Osteocyte (in vitro differentiated cells): ENCODE measurements around the gene PMP22. TPM values are rescaled to one million over a fixed set of nuclear protein-coding genes. Genes with fewer than 3 reads are reported as not detected.

Experiments used
- DNase-seq: peaks from one replicate; pipeline ENCODE4 v3.0.0; 2021; ENCODE audit warnings: mixed read lengths; ENCODE audit not compliant: unreplicated experiment; ENCODE audit errors: extremely low spot score
- H3K27ac Mint-ChIP-seq: one replicate; pipeline ENCODE4 v1.8.0; 2021; ENCODE audit warnings: mild to moderate bottlenecking, mixed read lengths; ENCODE audit not compliant: unreplicated experiment
- H3K27me3 Mint-ChIP-seq: one replicate; pipeline ENCODE4 v1.8.0; 2021; ENCODE audit warnings: mixed read lengths; ENCODE audit not compliant: unreplicated experiment
- H3K36me3 Mint-ChIP-seq: one replicate; pipeline ENCODE4 v1.8.0; 2021; ENCODE audit warnings: mixed read lengths; ENCODE audit not compliant: unreplicated experiment
- H3K4me1 Mint-ChIP-seq: one replicate; pipeline ENCODE4 v1.8.0; 2021; ENCODE audit warnings: mixed read lengths; ENCODE audit not compliant: unreplicated experiment
- H3K4me3 Mint-ChIP-seq: one replicate; pipeline ENCODE4 v1.8.0; 2021; ENCODE audit warnings: mild to moderate bottlenecking, moderate library complexity, mixed read lengths; ENCODE audit not compliant: unreplicated experiment
- H3K9me3 Mint-ChIP-seq: one replicate; pipeline ENCODE4 v1.8.0; 2021; ENCODE audit warnings: mixed read lengths; ENCODE audit not compliant: unreplicated experiment
- CTCF ChIP-seq: fragments of 200-600 bp; sonication (generic); IDR thresholded peaks from 2 replicates; pipeline ENCODE4 v1.5.0; 2021; ENCODE audit warnings: antibody characterized with exemption, mild to moderate bottlenecking, moderate library complexity
- long read RNA-seq: library from polyadenylated mRNA; unstranded; transcript quantifications from one replicate; pipeline ENCODE4 v2.0.0, GENCODE V29; 2021
- total RNA-seq: library from RNA; stranded (reverse); gene quantifications from 2 replicates; pipeline ENCODE4 v1.2.1, GENCODE V29; 2021

Gene PMP22
- 188 and 204 TPM in 2 replicates for total RNA-seq
- long read RNA-seq, transcript PMP22-201 (5 exons, 1,861 nt) = minor isoform, 30 of 1,342 reads
- long read RNA-seq, transcript PMP22-202 (6 exons, 1,795 nt) = minor isoform, 5 of 1,342 reads
- long read RNA-seq, transcript PMP22-203 (5 exons, 1,817 nt) = major isoform, 1,094 of 1,342 reads
- long read RNA-seq, partial matches to known transcripts = 141 of 1,342 reads
- long read RNA-seq, other reads (novel, unspliced or antisense) = 68 of 1,342 reads

- TF ChIP-seq CTCF = no peak
- H3K4me1 Mint-ChIP-seq = peaks cover 34% of the 10 kb centered on the region
Observed at GRCh38 chr17:15265131-15265530, at the start of gene PMP22. Gene PMP22 (minus strand): TSS chr17:15265326. CDS start chr17:15260727, 4,599 bp downstream.

DNA sequence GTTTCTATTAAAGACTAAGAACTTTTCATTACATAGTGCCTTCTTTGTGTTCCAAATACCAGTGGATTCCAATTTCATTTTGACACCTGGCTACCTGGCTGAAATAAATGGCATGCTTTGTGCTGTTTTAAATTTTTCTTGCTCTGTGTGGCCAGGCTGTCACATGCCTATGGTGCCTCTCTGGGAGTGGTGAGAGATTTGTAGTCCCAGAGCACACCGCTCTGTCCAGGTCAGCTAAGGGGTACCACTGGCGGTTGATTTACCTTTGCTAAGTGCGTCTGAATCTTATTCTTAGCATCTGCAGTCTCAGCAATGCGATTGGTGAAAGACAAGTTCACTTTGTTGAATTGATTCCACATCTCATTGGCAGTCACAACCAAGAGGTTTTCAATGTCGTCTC is 46.9 kb upstream of the PMP22 start:
- Mint-ChIP-seq H3K36me3 (peaks cover 1% of the 10 kb centered on the region), H3K9me3 (no peaks in the 10 kb centered on the region), H3K27ac (no peak overlapping the region), H3K4me3 (no peak overlapping the region), H3K27me3 (no peaks in the 10 kb centered on the region), H3K4me1 (peaks cover 7% of the 10 kb centered on the region)
- no peak for TF ChIP-seq CTCF
- no peak for DNase-seq

More at GRCh38 chr17:15265131-15265530, at the start of gene PMP22:
- no peaks in the 10 kb centered on the region for H3K36me3 Mint-ChIP-seq
- peak within 1 kb of the TSS; percentile 53 for H3K4me3 Mint-ChIP-seq
- peak within 1 kb of the TSS; percentile 42 for H3K27ac Mint-ChIP-seq
- no peaks in the 10 kb centered on the region for H3K27me3 Mint-ChIP-seq
- DNase-seq = no peak
- H3K9me3 Mint-ChIP-seq = no peaks in the 10 kb centered on the region

- DNase-seq = no peak
- peaks cover 27% of the 10 kb centered on the region for H3K4me1 Mint-ChIP-seq
- no peaks in the 10 kb centered on the region for H3K36me3 Mint-ChIP-seq
- TF ChIP-seq CTCF = no peak
- H3K27me3 Mint-ChIP-seq = no peaks in the 10 kb centered on the region
- no peaks in the 10 kb centered on the region for H3K9me3 Mint-ChIP-seq
- no peak overlapping the region for H3K27ac Mint-ChIP-seq
- no peak overlapping the region for H3K4me3 Mint-ChIP-seq
Observed at GRCh38 chr17:15309793-15310192, 44.7 kb upstream of the PMP22 start.

DNA sequence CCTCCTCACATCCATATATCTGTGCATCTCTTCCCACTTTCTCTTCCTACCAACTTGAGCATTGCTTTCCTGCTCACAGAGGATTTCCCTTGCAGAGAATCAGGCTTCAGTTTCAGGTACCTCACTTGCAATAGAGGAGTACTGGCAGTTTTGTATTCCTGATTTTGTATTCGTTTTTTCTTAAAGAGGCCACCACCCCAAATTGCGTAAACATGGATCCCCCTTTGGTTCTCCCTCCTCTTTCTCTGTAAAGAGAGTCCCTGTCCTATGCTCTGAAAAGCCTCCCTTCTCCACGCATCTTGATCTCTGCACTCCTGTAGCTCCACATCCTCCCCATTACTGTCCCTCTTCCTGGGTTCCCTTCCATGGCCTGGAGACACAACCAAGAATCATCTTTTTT is 44.1 kb upstream of the PMP22 start:
- Mint-ChIP-seq H3K27ac (no peak overlapping the region), H3K9me3 (no peaks in the 10 kb centered on the region), H3K27me3 (no peaks in the 10 kb centered on the region), H3K4me1 (peaks cover 28% of the 10 kb centered on the region), H3K36me3 (no peaks in the 10 kb centered on the region), H3K4me3 (no peak overlapping the region)
- TF ChIP-seq CTCF = no peak
- DNase-seq = no peak

DNA sequence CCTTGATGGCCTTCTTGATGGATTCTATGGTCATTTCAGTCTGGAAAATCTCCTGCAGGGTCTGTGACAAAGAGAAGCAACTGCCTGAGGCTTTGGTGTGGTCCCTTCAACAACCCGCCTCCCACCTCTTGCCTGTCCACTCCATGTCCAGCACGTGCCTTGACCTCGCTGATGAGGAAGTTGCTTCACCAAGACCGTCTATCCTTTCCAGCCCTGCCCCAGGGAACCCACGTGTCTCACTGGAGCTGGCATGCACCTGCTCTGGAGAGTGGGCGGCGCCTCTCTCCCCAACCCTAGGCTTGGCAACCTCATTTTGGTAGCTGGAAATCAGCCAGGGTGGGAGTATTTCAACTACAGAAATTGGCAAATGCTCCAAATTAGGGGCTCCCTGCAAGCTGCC is 43.6 kb upstream of the PMP22 start:
- Mint-ChIP-seq H3K27me3 (no peaks in the 10 kb centered on the region), H3K4me3 (no peak overlapping the region), H3K27ac (no peak overlapping the region), H3K4me1 (peaks cover 28% of the 10 kb centered on the region), H3K36me3 (no peaks in the 10 kb centered on the region), H3K9me3 (no peaks in the 10 kb centered on the region)
- DNase-seq = no peak
- TF ChIP-seq CTCF = no peak
